GM18517 (cell line): Measurements from ENCODE around the gene SPTAN1.
"Not testable (repeated sequence)": the region's sequence is repeated elsewhere in the genome, so short reads cannot be mapped to it uniquely, and the experiment has no call there.

Source experiments
- ATAC-seq: cut with Tn5 transposase; IDR thresholded peaks from one replicate; pipeline ENCODE4 v1.9.1; 2021; ENCODE audit warnings: mild to moderate bottlenecking, moderate library complexity; ENCODE audit not compliant: unreplicated experiment

The SPTAN1 gene

GRCh38 chr9:128552744-128553440, 505 bp downstream of the SPTAN1 start:
- peak; percentile 27 for ATAC-seq

- no peak for ATAC-seq
Measured at GRCh38 chr9:128553728-128554127, 1.3 kb downstream of the SPTAN1 start.

- no peak for ATAC-seq
Measured at GRCh38 chr9:128554155-128554862, 1.9 kb downstream of the SPTAN1 start.

GRCh38 chr9:128555180-128555721, 2.9 kb downstream of the SPTAN1 start:
- ATAC-seq, result no peak

- no peak for ATAC-seq
Measured at GRCh38 chr9:128556276-128556675, 3.9 kb downstream of the SPTAN1 start.

- ATAC-seq, result no peak
Measured at GRCh38 chr9:128556926-128557634, 4.7 kb downstream of the SPTAN1 start.

GRCh38 chr9:128558431-128559310, 6.3 kb downstream of the SPTAN1 start:
- ATAC-seq, result peak; percentile 68

GRCh38 chr9:128565578-128565977, 13.2 kb downstream of the SPTAN1 start:
- no peak for ATAC-seq

GRCh38 chr9:128568470-128569078, 16.2 kb downstream of the SPTAN1 start:
- ATAC-seq, result no peak

GRCh38 chr9:128575469-128575868, 23.1 kb downstream of the SPTAN1 start:
- ATAC-seq, result no peak

- ATAC-seq, result no peak
Measured at GRCh38 chr9:128575916-128576315, 23.5 kb downstream of the SPTAN1 start.

GRCh38 chr9:128577206-128577605, 24.8 kb downstream of the SPTAN1 start:
- ATAC-seq, result no peak

- ATAC-seq, result no peak
Measured at GRCh38 chr9:128579194-128579593, 26.8 kb downstream of the SPTAN1 start.

GRCh38 chr9:128580731-128581130, 28.3 kb downstream of the SPTAN1 start:
- no peak for ATAC-seq

- not testable (repeated sequence) for ATAC-seq
Measured at GRCh38 chr9:128585155-128585554, 32.8 kb downstream of the SPTAN1 start.

- ATAC-seq, result not testable (repeated sequence)
Measured at GRCh38 chr9:128586934-128587333, 34.5 kb downstream of the SPTAN1 start.

- ATAC-seq, result no peak
Measured at GRCh38 chr9:128587453-128587852, 35.1 kb downstream of the SPTAN1 start.

- no peak for ATAC-seq
Measured at GRCh38 chr9:128588581-128589233, 36.3 kb downstream of the SPTAN1 start.

GRCh38 chr9:128593039-128593438, 40.7 kb downstream of the SPTAN1 start:
- no peak for ATAC-seq

- no peak for ATAC-seq
Measured at GRCh38 chr9:128593856-128594255, 41.5 kb downstream of the SPTAN1 start.
